Activated gamma-delta T cell (primary cell): Measurements from ENCODE around the gene DLX5.

ENCODE experiments used
- DNase-seq: peaks from one replicate; lab custom pipeline; 2025; lab: John Stamatoyannopoulos, UW

Gene DLX5

GRCh38 chr7:96989859-96990317, 34.7 kb downstream of the DLX5 start:
- DNase-seq = no peak

- no peak for DNase-seq
Observed at GRCh38 chr7:96989241-96989858, 35.3 kb downstream of the DLX5 start.

GRCh38 chr7:96987719-96988118, 36.9 kb downstream of the DLX5 start:
- DNase-seq = no peak

GRCh38 chr7:96986901-96987300, 37.7 kb downstream of the DLX5 start:
- DNase-seq = no peak

- DNase-seq = no peak
Observed at GRCh38 chr7:96985992-96986391, 38.6 kb downstream of the DLX5 start.

- no peak for DNase-seq
Observed at GRCh38 chr7:96982586-96982985, 42.0 kb downstream of the DLX5 start.

GRCh38 chr7:96979551-96980276, 44.9 kb downstream of the DLX5 start:
- no peak for DNase-seq

GRCh38 chr7:96977445-96977844, 47.2 kb downstream of the DLX5 start:
- no peak for DNase-seq

- DNase-seq = no peak
Observed at GRCh38 chr7:96976106-96976505, 48.5 kb downstream of the DLX5 start.

- no peak for DNase-seq
Observed at GRCh38 chr7:96973986-96974385, 50.6 kb downstream of the DLX5 start.

- no peak for DNase-seq
Observed at GRCh38 chr7:96970739-96971138, 53.9 kb downstream of the DLX5 start.
